HepG2 (cell line): ENCODE data around the gene BRIP1. TPM values are rescaled to one million over a fixed set of nuclear protein-coding genes. Genes with fewer than 3 reads are reported as not detected.

ENCODE experiments used
- ATAC-seq: fragments of 200-7000 bp; cut with Tn5 transposase; 3 replicates; pipeline ENCODE4 v1.9.1; 2020; ENCODE audit warnings: mild to moderate bottlenecking, moderate library complexity
- BruUV-seq: library from RNA; stranded (reverse); fragments of 400-500 nt; replicated peaks from 2 replicates; lab custom pipeline; 2021; lab: Mats Ljungman, UMichigan
- CTCF ChIA-PET: fragments of 300-600 bp; formaldehyde crosslinking; extraction: SDS; loops from one replicate; lab custom pipeline; 2021; ENCODE audit warnings: low total read pairs, inconsistent platforms, low intra/inter-chr PET ratio; lab: Yijun Ruan, JAX
- POLR2A ChIA-PET: fragments of 350-600 bp; sonication (Branson Sonifier 250); formaldehyde crosslinking; loops from one replicate; lab custom pipeline; 2020; ENCODE audit warnings: antibody characterized with exemption, inconsistent platforms; lab: Yijun Ruan, JAX
- DNase-seq: peaks from one replicate; pipeline ENCODE4 v3.0.0-alpha.2; 2015; ENCODE audit warnings: low spot score
- FAIRE-seq: peaks from 3 replicates; lab custom pipeline; 2011; peaks lifted over from hg19 to GRCh38; lab: Jason Lieb, UNC
- H2AFZ ChIP-seq: one replicate; pipeline ENCODE4 v1.6.1; 2011; ENCODE audit warnings: low read length, inconsistent platforms
- H3K27ac ChIP-seq: fragments of 300-600 bp; 3 replicates; pipeline ENCODE4 v1.8.0; 2011; ENCODE audit warnings: mixed run types, mild to moderate bottlenecking, mixed read lengths, low read length, inconsistent platforms; ENCODE audit not compliant: insufficient read depth; ENCODE audit errors: extremely low read length
- H3K27me3 ChIP-seq, 2 experiments: fragments of 200-600 bp in 1 of 2; 2 replicates in 1 of 2; 3 replicates in 1 of 2; pipeline versions ENCODE4 v1.6.0 to v1.8.0; 2011; ENCODE audit warnings: low read length in 2 of 2, mild to moderate bottlenecking in 2 of 2, moderate library complexity in 2 of 2, inconsistent platforms in 1 of 2; ENCODE audit not compliant: insufficient read depth in 2 of 2, control insufficient read depth in 1 of 2
- H3K36me3 ChIP-seq, 2 experiments: fragments of 200-600 bp in 1 of 2; replicated peaks in 1 of 2; 2 replicates in 1 of 2; 3 replicates in 1 of 2; pipeline versions ENCODE4 v1.5.1 to v1.8.0; 2011; ENCODE audit warnings: low read length in 2 of 2, inconsistent platforms in 1 of 2; ENCODE audit not compliant: insufficient read depth in 2 of 2, control insufficient read depth in 1 of 2
- H3K4me1 ChIP-seq: 2 replicates; pipeline ENCODE4 v1.5.1; 2012; ENCODE audit warnings: low read length, inconsistent platforms; ENCODE audit not compliant: insufficient read depth
- H3K4me2 ChIP-seq: 2 replicates; pipeline ENCODE4 v1.6.0; 2011; ENCODE audit warnings: low read depth, low read length, inconsistent platforms
- H3K4me3 ChIP-seq, 3 experiments: fragments of 200-600 bp in 1 of 3; sonication (generic), shearing (Covaris generic) in 1 of 3; replicated peaks in 1 of 3; 2 replicates each; pipeline ENCODE4 v1.5.1; 2011 to 2016; ENCODE audit warnings: low read length in 3 of 3, inconsistent platforms in 2 of 3, low read depth in 2 of 3, mild to moderate bottlenecking in 2 of 3, control low read depth in 1 of 3, mixed read lengths in 1 of 3; ENCODE audit not compliant: insufficient read depth in 1 of 3
- H3K79me2 ChIP-seq: one replicate; pipeline ENCODE4 v1.6.1; 2011; ENCODE audit warnings: low read length, inconsistent platforms; ENCODE audit not compliant: insufficient read depth
- H3K9ac ChIP-seq: 2 replicates; pipeline ENCODE4 v1.6.0; 2011; ENCODE audit warnings: mild to moderate bottlenecking, low read depth, low read length, inconsistent platforms; ENCODE audit not compliant: insufficient read depth
- H3K9me3 ChIP-seq: 2 replicates; pipeline ENCODE4 v1.5.1; 2012; ENCODE audit warnings: mild to moderate bottlenecking, low read length
- H4K20me1 ChIP-seq: 2 replicates; pipeline ENCODE4 v1.6.0; 2011; ENCODE audit warnings: inconsistent platforms, mild to moderate bottlenecking, low read length, moderate library complexity; ENCODE audit not compliant: insufficient read depth
- BCL6 ChIP-seq: IDR thresholded peaks from 2 replicates; pipeline ENCODE4 v1.6.1; 2016; ENCODE audit warnings: missing genetic modification reagents, missing compliant biosample characterization
- DR1 ChIP-seq: sonication (generic); formaldehyde crosslinking; IDR thresholded peaks from 2 replicates; pipeline ENCODE4 v1.8.0; 2021; ENCODE audit warnings: mild to moderate bottlenecking, missing genetic modification reagents, inconsistent platforms
- E2F2 ChIP-seq: sonication (generic); formaldehyde crosslinking; IDR thresholded peaks from 2 replicates; pipeline ENCODE4 v1.4.0; 2020; ENCODE audit warnings: missing genetic modification reagents, borderline replicate concordance
- GMEB1 ChIP-seq: sonication (generic); formaldehyde crosslinking; IDR thresholded peaks from 2 replicates; pipeline ENCODE4 v1.5.1; 2020; ENCODE audit warnings: missing genetic modification reagents, mild to moderate bottlenecking, borderline replicate concordance
- HDAC1 ChIP-seq: sonication (generic); formaldehyde crosslinking; IDR thresholded peaks from 2 replicates; pipeline ENCODE4 v1.5.1; 2020; ENCODE audit warnings: mild to moderate bottlenecking, missing genetic modification reagents
- HES4 ChIP-seq: sonication (generic); formaldehyde crosslinking; IDR thresholded peaks from 2 replicates; pipeline ENCODE4 v1.9.0; 2021; ENCODE audit warnings: mild to moderate bottlenecking, missing genetic modification reagents, borderline replicate concordance
- MTA3 ChIP-seq: sonication (generic); formaldehyde crosslinking; IDR thresholded peaks from 2 replicates; pipeline ENCODE4 v1.4.0; 2020; ENCODE audit warnings: missing genetic modification reagents
- MTF2 ChIP-seq: sonication (generic); formaldehyde crosslinking; IDR thresholded peaks from 2 replicates; pipeline ENCODE4 v1.5.0; 2020; ENCODE audit warnings: missing genetic modification reagents, borderline replicate concordance
- NPAS2 ChIP-seq: sonication (generic); formaldehyde crosslinking; IDR thresholded peaks from 2 replicates; pipeline ENCODE4 v1.8.0; 2022; ENCODE audit warnings: mild to moderate bottlenecking, missing genetic modification reagents, borderline replicate concordance
- SMARCC2 ChIP-seq: fragments of 450-650 bp; IDR thresholded peaks from 2 replicates; pipeline ENCODE4 v1.6.1; 2017; ENCODE audit warnings: antibody characterized with exemption, mild to moderate bottlenecking
- SOX6 ChIP-seq, 2 experiments: fragments of 450-650 bp in 1 of 2; sonication (generic) in 1 of 2; formaldehyde crosslinking in 1 of 2; IDR thresholded peaks; 2 replicates each; pipeline versions ENCODE4 v1.4.0 to v1.6.1; 2017 to 2020; ENCODE audit warnings: antibody characterized with exemption in 1 of 2, mild to moderate bottlenecking in 1 of 2, missing genetic modification reagents in 1 of 2
- SRY ChIP-seq: sonication (generic); formaldehyde crosslinking; IDR thresholded peaks from 2 replicates; pipeline ENCODE4 v1.8.0; 2022; ENCODE audit warnings: mild to moderate bottlenecking, missing genetic modification reagents
- ZFP1 ChIP-seq: IDR thresholded peaks from 2 replicates; pipeline ENCODE4 v1.6.1; 2016
- ZFP36L1 ChIP-seq: sonication (generic); formaldehyde crosslinking; IDR thresholded peaks from 2 replicates; pipeline ENCODE4 v1.8.0; 2022; ENCODE audit warnings: mild to moderate bottlenecking, missing genetic modification reagents, moderate library complexity
- ZNF264 ChIP-seq: sonication (generic); formaldehyde crosslinking; IDR thresholded peaks from 2 replicates; pipeline ENCODE4 v1.4.0; 2020; ENCODE audit warnings: missing genetic modification reagents
- ZNF276 ChIP-seq: sonication (generic); formaldehyde crosslinking; IDR thresholded peaks from 2 replicates; pipeline ENCODE4 v1.4.0; 2020; ENCODE audit warnings: mild to moderate bottlenecking, low read depth, missing genetic modification reagents
- ZNF460 ChIP-seq: sonication (generic); formaldehyde crosslinking; IDR thresholded peaks from 2 replicates; pipeline ENCODE4 v1.5.1; 2020; ENCODE audit warnings: missing genetic modification reagents, mild to moderate bottlenecking, borderline replicate concordance
- WGBS: methylation state at CpG from one replicate; pipeline ENCODE4 v1.1.6; 2017; ENCODE audit warnings: low lambda C conversion rate; 5-methylcytosine and 5-hydroxymethylcytosine counted together
- in situ Hi-C: cut with HindIII; loops from 2 replicates; pipeline ENCODE4 v1.10.0; 2017; ENCODE audit warnings: low pct_unique_long_range_greater_than_20kb; ENCODE audit not compliant: extremely low pct_ligation_motif_present
- intact Hi-C: fragments of 100-400 bp; cut with micrococcal nuclease; formaldehyde crosslinking; loops from one replicate; pipeline ENCODE4 v1.10.0; 2022; ENCODE audit not compliant: unreplicated experiment
- polyA plus RNA-seq, 8 experiments: library from polyadenylated mRNA; depleted of rRNA in 3 of 8; stranded (reverse) in 7 of 8; unstranded in 1 of 8; fragments of >200 nt; fragmentation: Illumina TruSeq in 4 of 8; extraction: Trizol in 4 of 8; gene quantifications; 2 replicates each; pipeline versions ENCODE4 v1.2.1 to v1.2.3, GENCODE V29; 2011 to 2016; ENCODE audit warnings: low read depth in 4 of 8, missing spikeins in 1 of 8, mixed read lengths in 1 of 8; ENCODE audit not compliant: insufficient read depth in 1 of 8
- total RNA-seq, 5 experiments: library from RNA; depleted of rRNA; stranded (reverse); fragments of >200 nt; fragmentation: Illumina TruSeq; extraction: Trizol; gene quantifications; 2 replicates each; pipeline ENCODE4 v1.2.3, GENCODE V29; 2016; ENCODE audit warnings: low read depth in 1 of 5
- TF ChIP-seq, protein P1 (sequence below): sonication (generic); formaldehyde crosslinking; IDR thresholded peaks from 2 replicates; pipeline ENCODE4 v1.4.0; 2020; ENCODE audit warnings: missing genetic modification reagents
- TF ChIP-seq, protein P2 (sequence below): sonication (generic); formaldehyde crosslinking; IDR thresholded peaks from 2 replicates; pipeline ENCODE4 v1.4.0; 2020; ENCODE audit warnings: missing genetic modification reagents

BRIP1 gene
- total and polyA plus RNA-seq, 2 of the 13 experiments (the other 11 are each of a cell fraction or from before 2014, with no cell fraction given), result 3.8 to 27.7 TPM

DNA sequence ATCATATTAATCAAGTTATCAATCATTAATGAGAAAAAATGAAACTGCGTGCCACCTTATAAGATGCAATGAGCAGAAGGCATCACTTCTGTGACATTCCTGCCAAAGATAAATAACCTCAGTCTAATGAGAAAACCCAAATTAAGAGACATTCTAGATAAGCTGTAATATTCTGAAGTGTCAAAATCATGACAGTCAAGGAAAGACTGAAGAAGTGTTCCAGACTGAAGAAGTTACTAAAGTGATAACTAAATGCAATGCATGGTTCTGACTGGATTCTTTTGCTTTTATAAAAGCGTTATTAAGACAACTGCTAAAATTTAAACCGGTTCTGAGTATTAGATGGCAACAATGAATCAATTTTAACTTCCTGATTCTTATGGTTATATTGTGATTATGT is 30.9 kb downstream of the BRIP1 start:
- Histone ChIP-seq H2AFZ (no peak overlapping the region), H3K4me1 (no peaks in the 10 kb centered on the region), H3K27me3 (no peaks in the 10 kb centered on the region), H3K4me3 (no peak overlapping the region), H3K9me3 (no peaks in the 10 kb centered on the region), H4K20me1 (no peaks in the 10 kb centered on the region), H3K27ac (no peak overlapping the region), H3K9ac (no peak overlapping the region), H3K4me2 (no peak overlapping the region), H3K79me2 (no peaks in the 10 kb centered on the region), H3K36me3 (no peaks in the 10 kb centered on the region; a peak in 4 of 5 replicates)
- in situ Hi-C loops (loop anchor here (10.0 to 25.0 kb wide), 2 partner anchors 418 to 820 kb away; no protein-coding TSS in a partner anchor), intact Hi-C loops (no loop called here)
- no peak for ATAC-seq
- POLR2A ChIA-PET, result no interaction called here
- WGBS, result 94% methylated on average over 3 of the region's 3 CpGs
- no TSS peak for BruUV-seq
- CTCF ChIA-PET, result no interaction called here
- FAIRE-seq, result no peak
- DNase-seq, result no peak
- TF ChIP-seq HES4 (CRISPR knock-in tag), result no peak
- TF ChIP-seq, protein P1, sequence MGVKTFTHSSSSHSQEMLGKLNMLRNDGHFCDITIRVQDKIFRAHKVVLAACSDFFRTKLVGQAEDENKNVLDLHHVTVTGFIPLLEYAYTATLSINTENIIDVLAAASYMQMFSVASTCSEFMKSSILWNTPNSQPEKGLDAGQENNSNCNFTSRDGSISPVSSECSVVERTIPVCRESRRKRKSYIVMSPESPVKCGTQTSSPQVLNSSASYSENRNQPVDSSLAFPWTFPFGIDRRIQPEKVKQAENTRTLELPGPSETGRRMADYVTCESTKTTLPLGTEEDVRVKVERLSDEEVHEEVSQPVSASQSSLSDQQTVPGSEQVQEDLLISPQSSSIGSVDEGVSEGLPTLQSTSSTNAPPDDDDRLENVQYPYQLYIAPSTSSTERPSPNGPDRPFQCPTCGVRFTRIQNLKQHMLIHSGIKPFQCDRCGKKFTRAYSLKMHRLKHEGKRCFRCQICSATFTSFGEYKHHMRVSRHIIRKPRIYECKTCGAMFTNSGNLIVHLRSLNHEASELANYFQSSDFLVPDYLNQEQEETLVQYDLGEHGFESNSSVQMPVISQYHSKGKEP (CRISPR knock-in tag), result no peak
- no peak for TF ChIP-seq SRY (CRISPR knock-in tag)
- no peak for TF ChIP-seq SOX6 (IDR thresholded peaks at IDR 0.05)
- TF ChIP-seq SOX6 (CRISPR knock-in tag; IDR thresholded peaks at IDR 0.05), result no peak
- no peak for TF ChIP-seq ZFP1 (CRISPR knock-in tag)
- no peak for TF ChIP-seq MTA3 (CRISPR knock-in tag)
- no peak for TF ChIP-seq HDAC1 (CRISPR knock-in tag)
- no peak for TF ChIP-seq ZNF460 (CRISPR knock-in tag)
- no peak for TF ChIP-seq ZNF264 (CRISPR knock-in tag)
- no peak for TF ChIP-seq ZNF276 (CRISPR knock-in tag)
- no peak for TF ChIP-seq ZFP36L1 (CRISPR knock-in tag)
- no peak for TF ChIP-seq NPAS2 (CRISPR knock-in tag)
- TF ChIP-seq DR1 (CRISPR knock-in tag), result no peak
- TF ChIP-seq, protein P2, sequence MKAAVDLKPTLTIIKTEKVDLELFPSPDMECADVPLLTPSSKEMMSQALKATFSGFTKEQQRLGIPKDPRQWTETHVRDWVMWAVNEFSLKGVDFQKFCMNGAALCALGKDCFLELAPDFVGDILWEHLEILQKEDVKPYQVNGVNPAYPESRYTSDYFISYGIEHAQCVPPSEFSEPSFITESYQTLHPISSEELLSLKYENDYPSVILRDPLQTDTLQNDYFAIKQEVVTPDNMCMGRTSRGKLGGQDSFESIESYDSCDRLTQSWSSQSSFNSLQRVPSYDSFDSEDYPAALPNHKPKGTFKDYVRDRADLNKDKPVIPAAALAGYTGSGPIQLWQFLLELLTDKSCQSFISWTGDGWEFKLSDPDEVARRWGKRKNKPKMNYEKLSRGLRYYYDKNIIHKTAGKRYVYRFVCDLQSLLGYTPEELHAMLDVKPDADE (CRISPR knock-in tag), result no peak
- no peak for TF ChIP-seq E2F2 (CRISPR knock-in tag)
- no peak for TF ChIP-seq GMEB1 (CRISPR knock-in tag)
- no peak for TF ChIP-seq MTF2 (CRISPR knock-in tag)
- no peak for TF ChIP-seq BCL6 (CRISPR knock-in tag)
- no peak for TF ChIP-seq SMARCC2
